Measurements from ENCODE around the gene EN2. TPM values are rescaled to one million over a fixed set of nuclear protein-coding genes. Genes with fewer than 3 reads are reported as not detected.

Gene EN2
- total and polyA plus RNA-seq, 10 of the 15 experiments (the other 5 are each of a cell fraction or from before 2014, with no cell fraction given), result not detected

- TF ChIP-seq TAF1 (IDR thresholded peaks at IDR 0.05; ENCODE audit: borderline replicate concordance, low read depth, low read length) (no peak), NFYB (IDR thresholded peaks at IDR 0.05; ENCODE audit: insufficient read depth, low read depth, low read length) (no peak), RFX5 (IDR thresholded peaks at IDR 0.05; ENCODE audit: low read depth, low read length) (no peak), ZSCAN29 (IDR thresholded peaks at IDR 0.05) (no peak), SMAD5 (IDR thresholded peaks at IDR 0.05; ENCODE audit: low read depth) (no peak), MXI1 (IDR thresholded peaks at IDR 0.05; ENCODE audit: low read depth, low read length) (no peak)
Measured at GRCh38 chr7:155483245-155483644, 25.3 kb downstream of the EN2 start (continued).

DNA sequence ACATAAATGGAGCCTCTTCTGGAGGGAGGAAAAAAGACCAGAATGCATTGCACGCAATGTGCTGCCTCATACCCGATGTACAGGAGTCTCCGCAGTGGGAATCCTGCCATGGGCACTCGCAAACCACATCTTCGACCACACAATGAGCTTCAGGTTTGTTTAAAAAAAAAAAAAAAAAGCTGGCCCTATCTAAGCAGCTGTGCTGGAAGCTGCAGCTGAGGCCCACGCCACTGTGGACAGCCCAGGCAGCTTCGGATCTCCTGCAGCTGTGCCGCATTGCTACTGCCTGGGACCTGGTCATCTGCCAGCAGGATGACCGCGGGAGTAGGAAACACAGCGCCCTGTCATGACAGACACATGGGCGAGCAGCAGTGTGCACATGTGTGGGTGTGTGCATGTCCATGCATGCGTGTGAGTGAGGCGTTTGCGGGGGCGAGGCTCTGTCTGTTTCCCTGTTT is 26.0 kb downstream of the EN2 start:
- no peak for FAIRE-seq
- BruUV-seq (replicated peaks), result no TSS peak
- no peak for DNase-seq (ENCODE audit: low read depth, low spot score)
- ChIA-PET SMC1A (ENCODE audit: uncharacterized antibody, unreplicated experiment) (no interaction called here), RAD21 (ENCODE audit: unreplicated experiment) (no interaction called here), POLR2A (interaction anchor here (0.6 kb wide), 1 partner anchor 1635 kb away, joined by 3 read pairs; no protein-coding TSS in a partner anchor), CTCF (no interaction called here)
- no peak for TF ChIP-seq ZNF24 (IDR thresholded peaks at IDR 0.05)
- TF ChIP-seq NRF1 (conservative IDR thresholded peaks at IDR 0.05; ENCODE audit: low read depth, low read length), result no peak
- TF ChIP-seq SRF (IDR thresholded peaks at IDR 0.05; ENCODE audit: low read depth in 2 of 2, low read length in 2 of 2), result no peak
- TF ChIP-seq CHD2 (IDR thresholded peaks at IDR 0.05; ENCODE audit: borderline replicate concordance, low read depth, low read length), result no peak
- no peak for TF ChIP-seq CREB1 (IDR thresholded peaks at IDR 0.05; ENCODE audit: low read depth)
- no peaks in the 10 kb centered on the region for H3K79me2 ChIP-seq (ENCODE audit: control insufficient read depth, insufficient read depth, low read length)
- in situ Hi-C loops (cut with MboI), result no loop called here
- H3K27ac ChIP-seq (ENCODE audit: control insufficient read depth, insufficient read depth), result no peak overlapping the region
- peaks cover 5% of the 10 kb centered on the region for H3K4me1 ChIP-seq (ENCODE audit: control insufficient read depth, insufficient read depth, low read length)
- no peak overlapping the region for H3K4me3 ChIP-seq
- H3K4me2 ChIP-seq (ENCODE audit: control insufficient read depth, insufficient read depth), result no peak overlapping the region
- H3K36me3 ChIP-seq (ENCODE audit: control insufficient read depth in 2 of 2, insufficient read depth in 2 of 2, low read length in 1 of 2), result no peaks in the 10 kb centered on the region
- H3K9me3 ChIP-seq (replicated peaks; ENCODE audit: control insufficient read depth, insufficient read depth, low read length), result no peaks in the 10 kb centered on the region; the same call in 2 of the 3 replicates
- no peaks in the 10 kb centered on the region for H4K20me1 ChIP-seq (ENCODE audit: control insufficient read depth, insufficient read depth)
- no peak overlapping the region for H2AFZ ChIP-seq (ENCODE audit: control insufficient read depth, low read depth, low read length)
- 88% methylated on average over 15 of the region's 16 CpGs for WGBS (ENCODE audit: insufficient coverage, insufficient replicate concordance, low lambda C conversion rate, missing lambda C conversion rate)
- ATAC-seq, result no peak
- intact Hi-C loops (cut with micrococcal nuclease; ENCODE audit: unreplicated experiment), result no loop called here
- H3K27me3 ChIP-seq (replicated peaks in 1 of 2; ENCODE audit: control insufficient read depth in 2 of 2, insufficient read depth in 2 of 2, low read length in 1 of 2), result no peaks in the 10 kb centered on the region
- H3K9ac ChIP-seq (ENCODE audit: control insufficient read depth, insufficient read depth, low read length), result no peak overlapping the region
